22Rv1 (cell line): ENCODE results near the gene RBM33.

Source experiments
- CTCF ChIP-seq: fragments of 450-650 bp; IDR thresholded peaks from 2 replicates; pipeline ENCODE4 v1.5.1; 2017; ENCODE audit warnings: mild to moderate bottlenecking
- ZFX ChIP-seq: fragments of 450-650 bp; IDR thresholded peaks from 2 replicates; pipeline ENCODE4 v1.6.1; 2017; ENCODE audit warnings: antibody characterized with exemption, borderline replicate concordance

- TF ChIP-seq CTCF (no peak), ZFX (no peak)
Measured at GRCh38 chr7:155699180-155699579, 54.7 kb downstream of the RBM33 start.
